Right lobe of liver (tissue), 6 donors: ENCODE data around the gene PREX1. TPM values are rescaled to one million over a fixed set of nuclear protein-coding genes. Genes with fewer than 3 reads are reported as not detected.

Experiments used
- ATAC-seq, 4 donors: fragments of 200-7000 bp; cut with Tn5 transposase; one replicate each; pipeline ENCODE4 v1.9.1; 2020; ENCODE audit warnings: mild to moderate bottlenecking in 4 of 4, moderate library complexity in 4 of 4
- DNase-seq, 3 donors: peaks; one replicate each; pipeline ENCODE4 v3.0.0-alpha.2; 2020
- H3K27ac ChIP-seq, 3 donors: fragments of 200-600 bp; one replicate each; pipeline ENCODE4 v1.8.0; 2022
- H3K27me3 ChIP-seq, 2 donors: fragments of 200-600 bp; one replicate each; pipeline ENCODE4 v1.8.0; 2022
- H3K36me3 ChIP-seq, 4 donors: fragments of 200-600 bp; sonication (generic) in 1 of 4; one replicate each; pipeline versions ENCODE4 v1.5.1 to v1.8.0; 2017 to 2022; ENCODE audit warnings: control low read depth in 1 of 4
- H3K4me1 ChIP-seq, 4 donors: fragments of 200-600 bp; sonication (generic) in 1 of 4; one replicate each; pipeline versions ENCODE4 v1.5.1 to v1.8.0; 2017 to 2022; ENCODE audit warnings: control low read depth in 1 of 4
- H3K4me3 ChIP-seq, 3 donors: fragments of 200-600 bp; one replicate each; pipeline ENCODE4 v1.8.0; 2022
- H3K9me3 ChIP-seq, 4 donors: fragments of 200-600 bp; sonication (generic) in 1 of 4; one replicate each; pipeline versions ENCODE4 v1.5.1 to v1.8.0; 2017 to 2022; ENCODE audit warnings: control low read depth in 1 of 4
- CTCF ChIP-seq, 4 donors: fragments of 200-600 bp in 3 of 4; fragments of 450-650 bp in 1 of 4; IDR thresholded peaks; one replicate each; pipeline versions ENCODE4 v1.5.1 to v1.8.0; 2016 to 2022; ENCODE audit warnings: antibody characterized with exemption in 4 of 4, mild to moderate bottlenecking in 2 of 4
- POLR2A ChIP-seq: fragments of 450-650 bp; IDR thresholded peaks from one replicate; pipeline ENCODE4 v1.6.1; 2017; ENCODE audit warnings: antibody characterized with exemption, mild to moderate bottlenecking
- WGBS: methylation state at CpG from one replicate; pipeline ENCODE4 v1.1.6; 2018; ENCODE audit warnings: low coverage, low lambda C conversion rate; ENCODE audit not compliant: insufficient coverage; ENCODE audit errors: missing lambda C conversion rate; 5-methylcytosine and 5-hydroxymethylcytosine counted together
- intact Hi-C, 2 donors: fragments of 100-400 bp; cut with DNase I; formaldehyde crosslinking; loops; one replicate each; pipeline versions ENCODE4 v1.11.2 to v1.14.1; 2022
- total RNA-seq, 6 experiments: library from RNA; depleted of rRNA in 2 of 6; stranded (reverse); fragments of >200 nt in 2 of 6; fragmentation: NEBNext Ultra II Directional in 3 of 6; extraction: Animal tissue kit (Norgen Biotek cat#: 25700) in 3 of 6; gene quantifications; one replicate each; pipeline versions ENCODE4 v1.1.0 to v1.2.4, GENCODE V29; 2016 to 2023
- donor health status: DM: no; HTN: yes; CAD: no.
- donor health status: DM: no; HTN: no; CAD: no.
- donor health status: DM: no; HTN: no; CAD: no.
- donor health status: DM: no; HTN: yes; CAD: no.
- donor health status: DM: no; HTN: yes; CAD: no.

The PREX1 gene
- total RNA-seq, 6 experiments from 2014 or later = 4.4 to 11.1 (median 8.7) TPM

GRCh38 chr20:48669946-48670605 lies 157.7 kb downstream of the PREX1 start:
- TF ChIP-seq CTCF (IDR thresholded peaks at IDR 0.05) = no peak
- TF ChIP-seq POLR2A = no peak
- Histone ChIP-seq H3K27ac (no peak overlapping the region), H3K4me1 (peaks cover 0 to 4% (median 0%) of the 10 kb centered on the region in 4 donors), H3K36me3 (no peaks in the 10 kb centered on the region), H3K9me3 (no peaks in the 10 kb centered on the region), H3K27me3 (no peaks in the 10 kb centered on the region), H3K4me3 (no peak overlapping the region)
- DNase-seq = no peak
- ATAC-seq = peak; percentile 25 to 51 (median 44)
- intact Hi-C loops = no loop called here
- WGBS = 83% methylated on average over 4 of the region's 11 CpGs

- DNase-seq (no peak), ATAC-seq (peak in 3 of 4 donors; percentile 6 to 52 (median 14))
- Histone ChIP-seq H3K27me3 (no peaks in the 10 kb centered on the region), H3K27ac (peak overlapping the region in 1 of 3 donors; percentile 13), H3K4me1 (peaks cover 0 to 4% (median 0%) of the 10 kb centered on the region in 4 donors), H3K4me3 (no peak overlapping the region), H3K9me3 (no peaks in the 10 kb centered on the region), H3K36me3 (no peaks in the 10 kb centered on the region)
- TF ChIP-seq CTCF (IDR thresholded peaks at IDR 0.05) (no peak), POLR2A (no peak)
- intact Hi-C loops = no loop called here
- no CpG with 5 or more reads among the region's 10 CpGs for WGBS
Observed at GRCh38 chr20:48668451-48668946, 159.3 kb downstream of the PREX1 start.

GRCh38 chr20:48667889-48668413 lies 159.8 kb downstream of the PREX1 start:
- Histone ChIP-seq H3K4me3 (no peak overlapping the region), H3K4me1 (peaks cover 0 to 4% (median 0%) of the 10 kb centered on the region in 4 donors), H3K27ac (peak overlapping the region in 1 of 3 donors; percentile 13), H3K27me3 (no peaks in the 10 kb centered on the region), H3K9me3 (no peaks in the 10 kb centered on the region), H3K36me3 (no peaks in the 10 kb centered on the region)
- WGBS = 65% methylated on average over 2 of the region's 15 CpGs
- peak in 3 of 4 donors; percentile 31 to 71 (median 53) for ATAC-seq
- intact Hi-C loops = no loop called here
- TF ChIP-seq CTCF (IDR thresholded peaks at IDR 0.05) = no peak
- TF ChIP-seq POLR2A = no peak
- peak in 1 of 3 donors; percentile 71 for DNase-seq

- Histone ChIP-seq H3K27me3 (no peaks in the 10 kb centered on the region), H3K36me3 (no peaks in the 10 kb centered on the region), H3K9me3 (no peaks in the 10 kb centered on the region), H3K27ac (no peak overlapping the region), H3K4me3 (no peak overlapping the region), H3K4me1 (peaks cover 0 to 4% (median 0%) of the 10 kb centered on the region in 4 donors)
- DNase-seq (no peak), ATAC-seq (no peak)
- intact Hi-C loops = no loop called here
- TF ChIP-seq CTCF (IDR thresholded peaks at IDR 0.05) = no peak
- no peak for TF ChIP-seq POLR2A
- no CpG with 5 or more reads among the region's 6 CpGs for WGBS
Observed at GRCh38 chr20:48667481-48667880, 160.3 kb downstream of the PREX1 start.
